GM19468 (cell line): ENCODE data around the gene TBC1D5.
A peak's percentile ranks its signal among the peaks of the same experiment; 100 is the strongest.
"Not testable (repeated sequence)": the region's sequence is repeated elsewhere in the genome, so short reads cannot be mapped to it uniquely, and the experiment has no call there.

ENCODE experiments used
- ATAC-seq: cut with Tn5 transposase; IDR thresholded peaks from one replicate; pipeline ENCODE4 v1.9.1; 2021; ENCODE audit warnings: mild to moderate bottlenecking, moderate library complexity, moderate number of reproducible peaks; ENCODE audit not compliant: unreplicated experiment; ENCODE audit errors: extremely low read depth

TBC1D5 gene

GRCh38 chr3:17742102-17742879, at the start of gene TBC1D5:
Gene TBC1D5, minus strand, starts transcription at chr3:17742631. Its CDS starts 234,061 bp downstream, at chr3:17508570.
- peak; percentile 80 for ATAC-seq

- no peak for ATAC-seq
Measured at GRCh38 chr3:17783426-17783825, 41.0 kb upstream of the TBC1D5 start.

GRCh38 chr3:17782751-17783150, 40.3 kb upstream of the TBC1D5 start:
- no peak for ATAC-seq

- not testable (repeated sequence) for ATAC-seq
Measured at GRCh38 chr3:17780369-17780768, 37.9 kb upstream of the TBC1D5 start.

- ATAC-seq: not testable (repeated sequence)
Measured at GRCh38 chr3:17779304-17780250, 37.1 kb upstream of the TBC1D5 start.

- ATAC-seq: not testable (repeated sequence)
Measured at GRCh38 chr3:17777326-17777725, 34.9 kb upstream of the TBC1D5 start.

- no peak for ATAC-seq
Measured at GRCh38 chr3:17775073-17775472, 32.6 kb upstream of the TBC1D5 start.

- not testable (repeated sequence) for ATAC-seq
Measured at GRCh38 chr3:17774180-17774910, 31.9 kb upstream of the TBC1D5 start.

- ATAC-seq: no peak
Measured at GRCh38 chr3:17772556-17772955, 30.1 kb upstream of the TBC1D5 start.

- ATAC-seq: no peak
Measured at GRCh38 chr3:17771177-17772017, 29.0 kb upstream of the TBC1D5 start.

- no peak for ATAC-seq
Measured at GRCh38 chr3:17770682-17771081, 28.3 kb upstream of the TBC1D5 start.

GRCh38 chr3:17765819-17766472, 23.5 kb upstream of the TBC1D5 start:
- peak; percentile 30 for ATAC-seq

- ATAC-seq: no peak
Measured at GRCh38 chr3:17761563-17761962, 19.1 kb upstream of the TBC1D5 start.

- ATAC-seq: no peak
Measured at GRCh38 chr3:17759901-17760300, 17.5 kb upstream of the TBC1D5 start.

GRCh38 chr3:17755836-17756235, 13.4 kb upstream of the TBC1D5 start:
- no peak for ATAC-seq

GRCh38 chr3:17753632-17753992, 11.2 kb upstream of the TBC1D5 start:
- ATAC-seq: no peak

- ATAC-seq: no peak
Measured at GRCh38 chr3:17752876-17753631, 10.6 kb upstream of the TBC1D5 start.

- ATAC-seq: no peak
Measured at GRCh38 chr3:17752436-17752835, 10.0 kb upstream of the TBC1D5 start.
